Glutamatergic neuron (in vitro differentiated cells): ENCODE data around the gene FBXL12. TPM values are rescaled to one million over a fixed set of nuclear protein-coding genes. Genes with fewer than 3 reads are reported as not detected.
A peak's percentile ranks its signal among the peaks of the same experiment; 100 is the strongest.

Experiments
- DNase-seq: peaks from one replicate; pipeline ENCODE4 v3.0.0; 2022
- H3K27ac Mint-ChIP-seq: one replicate; pipeline ENCODE4 v1.8.0; 2020; ENCODE audit warnings: mild to moderate bottlenecking, mixed read lengths, inconsistent platforms; ENCODE audit not compliant: unreplicated experiment
- H3K27me3 Mint-ChIP-seq: one replicate; pipeline ENCODE4 v1.8.0; 2020; ENCODE audit warnings: mild to moderate bottlenecking, moderate library complexity, mixed read lengths, inconsistent platforms; ENCODE audit not compliant: unreplicated experiment
- H3K36me3 Mint-ChIP-seq: one replicate; pipeline ENCODE4 v1.8.0; 2020; ENCODE audit warnings: mild to moderate bottlenecking, mixed read lengths, inconsistent platforms; ENCODE audit not compliant: unreplicated experiment
- H3K4me1 Mint-ChIP-seq: one replicate; pipeline ENCODE4 v1.8.0; 2020; ENCODE audit warnings: mild to moderate bottlenecking, low read depth, mixed read lengths, inconsistent platforms; ENCODE audit not compliant: unreplicated experiment
- H3K4me3 Mint-ChIP-seq: one replicate; pipeline ENCODE4 v1.8.0; 2020; ENCODE audit warnings: mild to moderate bottlenecking, mixed read lengths, inconsistent platforms; ENCODE audit not compliant: unreplicated experiment
- H3K9me3 Mint-ChIP-seq: one replicate; pipeline ENCODE4 v1.8.0; 2020; ENCODE audit warnings: mild to moderate bottlenecking, moderate library complexity, mixed read lengths, inconsistent platforms; ENCODE audit not compliant: unreplicated experiment
- total RNA-seq: library from RNA; stranded (reverse); fragmentation: NEBNext Ultra II Directional; extraction: Animal tissue kit (Norgen Biotek cat#: 25700); gene quantifications from one replicate; pipeline ENCODE4 v1.2.1, GENCODE V29; 2021; ENCODE audit not compliant: unreplicated experiment
- TF ChIP-seq, protein P1 (sequence below): fragments of 200-600 bp; sonication (generic); IDR thresholded peaks from one replicate; pipeline ENCODE4 v1.5.0; 2021; ENCODE audit not compliant: partially characterized antibody, unreplicated experiment

FBXL12 gene
- total RNA-seq, 1 donor from 2014 or later: 43.0 TPM

DNA sequence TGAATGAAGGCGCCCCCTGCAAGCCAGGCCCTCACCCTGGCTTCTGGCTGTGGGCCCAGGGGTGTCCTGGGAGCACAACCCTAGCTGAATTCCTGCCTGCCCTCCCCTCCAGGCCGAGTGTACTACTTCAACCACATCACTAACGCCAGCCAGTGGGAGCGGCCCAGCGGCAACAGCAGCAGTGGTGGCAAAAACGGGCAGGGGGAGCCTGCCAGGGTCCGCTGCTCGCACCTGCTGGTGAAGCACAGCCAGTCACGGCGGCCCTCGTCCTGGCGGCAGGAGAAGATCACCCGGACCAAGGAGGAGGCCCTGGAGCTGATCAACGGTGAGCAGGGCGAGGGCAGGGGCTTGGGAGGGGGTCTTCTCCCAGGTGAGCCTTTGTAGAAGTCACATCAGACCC is 19.4 kb upstream of the FBXL12 start:
- DNase-seq: no peak
- H3K4me3 Mint-ChIP-seq: no peak overlapping the region
- H3K4me1 Mint-ChIP-seq: peaks cover 6% of the 10 kb centered on the region
- H3K27me3 Mint-ChIP-seq: peaks cover 5% of the 10 kb centered on the region
- H3K36me3 Mint-ChIP-seq: no peaks in the 10 kb centered on the region
- TF ChIP-seq, protein P1, sequence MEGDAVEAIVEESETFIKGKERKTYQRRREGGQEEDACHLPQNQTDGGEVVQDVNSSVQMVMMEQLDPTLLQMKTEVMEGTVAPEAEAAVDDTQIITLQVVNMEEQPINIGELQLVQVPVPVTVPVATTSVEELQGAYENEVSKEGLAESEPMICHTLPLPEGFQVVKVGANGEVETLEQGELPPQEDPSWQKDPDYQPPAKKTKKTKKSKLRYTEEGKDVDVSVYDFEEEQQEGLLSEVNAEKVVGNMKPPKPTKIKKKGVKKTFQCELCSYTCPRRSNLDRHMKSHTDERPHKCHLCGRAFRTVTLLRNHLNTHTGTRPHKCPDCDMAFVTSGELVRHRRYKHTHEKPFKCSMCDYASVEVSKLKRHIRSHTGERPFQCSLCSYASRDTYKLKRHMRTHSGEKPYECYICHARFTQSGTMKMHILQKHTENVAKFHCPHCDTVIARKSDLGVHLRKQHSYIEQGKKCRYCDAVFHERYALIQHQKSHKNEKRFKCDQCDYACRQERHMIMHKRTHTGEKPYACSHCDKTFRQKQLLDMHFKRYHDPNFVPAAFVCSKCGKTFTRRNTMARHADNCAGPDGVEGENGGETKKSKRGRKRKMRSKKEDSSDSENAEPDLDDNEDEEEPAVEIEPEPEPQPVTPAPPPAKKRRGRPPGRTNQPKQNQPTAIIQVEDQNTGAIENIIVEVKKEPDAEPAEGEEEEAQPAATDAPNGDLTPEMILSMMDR: no peak
- peaks cover 7% of the 10 kb centered on the region for H3K9me3 Mint-ChIP-seq
- H3K27ac Mint-ChIP-seq: no peak overlapping the region

DNA sequence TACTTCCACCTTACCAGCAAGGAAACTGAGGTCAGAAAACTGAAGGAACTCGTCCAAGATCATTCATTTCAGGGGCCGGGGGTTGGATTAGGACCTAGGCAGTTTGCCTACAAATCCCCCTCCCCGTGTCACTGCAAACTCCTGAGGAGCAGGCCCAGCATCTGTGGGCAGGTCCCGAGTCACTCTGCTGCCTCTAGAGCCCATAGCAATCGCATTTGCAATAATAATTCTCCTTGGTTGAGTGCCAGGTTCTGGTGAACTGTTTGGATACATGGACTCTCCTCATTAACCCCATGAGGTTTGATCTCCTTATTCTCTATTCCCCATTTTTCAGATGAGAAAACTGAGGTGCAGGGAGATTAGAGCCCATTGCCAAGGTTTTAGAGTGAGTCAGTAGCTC is 17.1 kb upstream of the FBXL12 start:
- Mint-ChIP-seq H3K36me3 (no peaks in the 10 kb centered on the region), H3K27ac (peak overlapping the region; percentile 78), H3K27me3 (peaks cover 5% of the 10 kb centered on the region), H3K9me3 (peaks cover 7% of the 10 kb centered on the region), H3K4me1 (peaks cover 6% of the 10 kb centered on the region), H3K4me3 (peak overlapping the region; percentile 87)
- TF ChIP-seq, protein P1: no peak
- DNase-seq: no peak

DNA sequence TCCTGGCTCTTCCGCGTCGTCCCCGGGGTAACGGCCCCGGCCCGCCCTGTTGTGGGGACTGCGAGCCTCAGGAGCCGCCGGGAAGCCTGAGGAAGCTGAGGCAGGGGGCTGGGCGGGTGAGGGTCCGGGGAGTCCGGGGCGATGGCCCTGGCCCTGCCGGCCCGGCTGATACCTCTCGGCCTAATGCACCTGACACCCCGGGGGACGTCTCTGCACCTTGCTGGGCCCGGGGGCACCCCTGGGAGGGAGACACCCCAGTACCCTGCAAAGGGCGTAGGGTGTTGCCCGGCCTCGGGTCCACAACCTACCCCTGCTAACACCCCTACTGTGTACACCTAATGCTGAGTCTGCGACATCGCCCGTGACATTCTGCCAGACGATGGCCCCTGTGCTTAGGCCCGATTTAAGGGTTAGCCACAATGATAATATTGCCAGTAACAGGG is 16.6 kb upstream of the FBXL12 start:
- H3K36me3 Mint-ChIP-seq: no peaks in the 10 kb centered on the region
- no peak for DNase-seq
- TF ChIP-seq, protein P1: no peak
- peak overlapping the region; percentile 87 for H3K4me3 Mint-ChIP-seq
- H3K27ac Mint-ChIP-seq: peak overlapping the region; percentile 78
- H3K9me3 Mint-ChIP-seq: peaks cover 7% of the 10 kb centered on the region
- H3K27me3 Mint-ChIP-seq: peaks cover 5% of the 10 kb centered on the region
- H3K4me1 Mint-ChIP-seq: peaks cover 6% of the 10 kb centered on the region

DNA sequence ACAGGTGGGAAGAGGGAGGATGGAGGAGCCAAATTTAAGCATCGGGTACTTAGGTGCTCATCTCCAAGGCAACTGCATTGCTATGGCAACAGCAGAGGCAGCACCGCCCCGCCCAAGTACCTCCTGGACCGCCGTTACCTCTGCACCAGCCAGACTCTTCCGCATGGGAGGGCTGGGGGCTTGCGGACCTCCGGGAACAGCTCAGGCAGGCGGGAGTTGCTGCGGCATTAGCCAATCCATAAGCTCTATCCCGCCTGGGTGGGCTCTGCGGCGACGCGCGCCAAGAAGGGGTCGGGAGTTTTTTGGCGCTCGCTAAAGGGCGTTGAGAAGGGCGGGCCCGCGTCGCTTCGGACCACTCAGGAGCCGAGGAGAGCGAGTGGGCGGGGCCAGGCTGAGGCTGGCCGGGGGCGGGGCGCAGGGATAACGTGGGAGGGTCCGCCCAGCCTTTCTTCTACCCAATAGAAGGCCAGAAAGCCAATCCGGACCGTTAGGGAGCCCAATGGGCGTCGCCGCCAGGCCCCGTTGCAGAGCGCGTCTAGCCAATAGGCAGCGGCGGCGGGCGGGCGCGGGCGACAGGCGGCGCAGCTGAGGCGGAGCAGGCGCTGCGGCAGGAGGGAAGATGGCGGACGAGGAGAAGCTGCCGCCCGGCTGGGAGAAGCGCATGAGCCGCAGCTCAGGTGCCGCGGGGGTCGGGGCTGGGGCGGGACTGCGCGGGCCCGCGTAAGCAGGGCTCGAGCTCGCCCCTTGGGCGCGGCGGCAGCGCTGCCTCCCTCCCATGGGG is 16.0 kb upstream of the FBXL12 start, which contains the start of gene PIN1:
TSS of gene PIN1 (plus strand) at position 593 of the 781 bp plus-strand sequence. CDS start at position 620, 27 bp downstream.
- DNase-seq: peak; percentile 100
- TF ChIP-seq, protein P1: peak; percentile 43
- H3K27me3 Mint-ChIP-seq: peaks cover 5% of the 10 kb centered on the region
- peak within 1 kb of the TSS; percentile 90 for H3K4me3 Mint-ChIP-seq
- no peaks in the 10 kb centered on the region for H3K36me3 Mint-ChIP-seq
- H3K9me3 Mint-ChIP-seq: peaks cover 7% of the 10 kb centered on the region
- peaks cover 6% of the 10 kb centered on the region for H3K4me1 Mint-ChIP-seq
- peak within 1 kb of the TSS; percentile 78 for H3K27ac Mint-ChIP-seq

DNA sequence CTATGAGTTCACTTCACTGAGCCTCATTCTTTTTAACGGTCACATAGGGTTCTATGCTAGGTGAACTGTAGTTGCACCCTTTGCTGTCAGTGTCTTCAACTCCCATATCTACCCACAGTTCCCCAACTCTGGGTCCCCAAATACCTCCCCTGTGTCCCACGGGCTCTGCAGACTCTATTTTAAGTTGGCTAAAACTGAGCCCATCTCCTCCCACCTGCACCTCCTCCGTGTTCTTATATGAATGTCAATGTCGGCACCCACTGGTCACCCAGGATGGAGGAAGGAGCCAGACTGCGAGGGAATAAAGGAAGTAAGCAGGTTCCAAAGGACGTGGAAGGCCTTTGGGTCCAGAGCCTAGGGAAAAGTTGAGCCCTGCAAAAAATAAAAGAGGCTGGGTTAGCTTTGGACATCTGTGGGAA is 15.4 kb upstream of the FBXL12 start:
- DNase-seq: no peak
- Mint-ChIP-seq H3K4me3 (peak overlapping the region; percentile 90), H3K27ac (peak overlapping the region; percentile 31), H3K36me3 (no peaks in the 10 kb centered on the region), H3K4me1 (peaks cover 6% of the 10 kb centered on the region), H3K27me3 (peaks cover 5% of the 10 kb centered on the region), H3K9me3 (peaks cover 7% of the 10 kb centered on the region)
- TF ChIP-seq, protein P1: no peak
